Umbilical cord (tissue), 1 donor: ENCODE measurements around the gene RHBDL2. TPM values are rescaled to one million over a fixed set of nuclear protein-coding genes. Genes with fewer than 3 reads are reported as not detected.

Source experiments
- total RNA-seq: library from RNA; depleted of rRNA; stranded (reverse); fragments of >200 nt; gene quantifications from one replicate; pipeline ENCODE4 v1.2.3, GENCODE V29; 2014; ENCODE audit warnings: low replicate concordance; ENCODE audit not compliant: insufficient read depth

Gene RHBDL2
- total RNA-seq, 1 donor from 2014 or later = not detected

Other genes starting within 250 kb of the RHBDL2 start
- 14.7 TPM for gene RRAGC, start 82.1 kb downstream of the RHBDL2 start, total RNA-seq
- 9.4 TPM for gene MYCBP, start 68.5 kb downstream of the RHBDL2 start, total RNA-seq
- 1.7 TPM for gene GJA9, start 60.2 kb downstream of the RHBDL2 start, total RNA-seq
- gene AKIRIN1, start 49.4 kb upstream of the RHBDL2 start, total RNA-seq = 52.7 TPM
- gene NDUFS5, start 84.5 kb upstream of the RHBDL2 start, total RNA-seq = 256 TPM